NCI-H1694 treated with DMSO at 0.1 percent for 48 hours (cell line): ENCODE measurements around the gene C19orf38.
"Not testable (repeated sequence)": the region's sequence is repeated elsewhere in the genome, so short reads cannot be mapped to it uniquely, and the experiment has no call there.

ENCODE experiments used
- DNase-seq: peaks from one replicate; lab custom pipeline; 2025; lab: John Stamatoyannopoulos, UW

C19orf38 gene

DNA sequence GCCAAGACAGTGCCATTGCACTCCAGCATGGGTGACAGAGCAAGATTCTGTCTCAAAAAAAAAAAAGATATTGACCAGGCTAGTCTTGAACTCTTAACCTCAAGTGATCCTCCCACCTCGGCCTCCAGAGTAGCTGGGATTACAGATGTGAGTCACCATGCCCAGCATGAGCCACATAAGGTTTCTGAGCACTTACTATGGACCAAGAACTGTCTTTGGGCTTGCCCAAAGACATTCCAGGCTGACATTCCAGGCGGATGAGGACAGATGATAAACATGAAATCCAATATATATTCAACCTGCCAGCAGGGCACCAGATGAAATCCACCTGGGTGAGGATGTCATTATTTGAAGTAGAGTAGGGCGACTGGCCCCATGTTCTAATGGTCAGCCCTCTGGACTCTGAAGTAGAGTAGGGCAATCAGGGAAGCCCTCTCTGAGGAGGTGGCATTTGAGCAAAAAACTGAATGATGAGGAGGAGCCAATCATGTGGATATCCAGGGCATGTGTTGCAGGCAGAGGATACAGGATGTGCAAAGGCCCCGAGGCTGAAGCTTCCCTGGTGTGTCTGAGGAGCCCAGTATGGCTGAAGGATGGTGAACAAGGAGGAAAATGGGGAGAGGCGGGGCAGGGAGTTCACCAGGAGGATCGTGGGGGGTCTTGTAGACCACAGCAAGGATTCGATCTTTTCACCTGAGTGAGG is 4.0 kb downstream of the C19orf38 start:
- DNase-seq, result no peak

DNA sequence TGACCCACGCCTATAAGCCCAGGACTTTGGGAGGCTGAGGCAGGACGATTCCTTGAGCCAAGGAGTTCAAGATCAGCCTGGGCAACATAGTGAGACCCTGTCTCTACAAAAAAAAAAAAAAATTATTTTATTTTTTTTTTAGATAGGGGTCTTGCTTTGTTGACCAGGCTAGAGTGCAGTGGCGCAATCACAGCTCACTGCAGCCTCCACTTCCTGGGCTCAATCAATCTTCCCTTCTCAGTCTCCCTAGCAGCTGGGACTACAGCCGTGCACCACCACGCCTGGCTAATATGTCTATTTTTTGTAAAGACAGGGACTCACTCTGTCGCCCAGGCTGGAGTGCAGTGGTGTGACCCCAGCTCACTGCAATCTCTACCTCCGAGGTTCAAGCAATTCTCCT is 4.7 kb downstream of the C19orf38 start:
- DNase-seq, result no peak

DNA sequence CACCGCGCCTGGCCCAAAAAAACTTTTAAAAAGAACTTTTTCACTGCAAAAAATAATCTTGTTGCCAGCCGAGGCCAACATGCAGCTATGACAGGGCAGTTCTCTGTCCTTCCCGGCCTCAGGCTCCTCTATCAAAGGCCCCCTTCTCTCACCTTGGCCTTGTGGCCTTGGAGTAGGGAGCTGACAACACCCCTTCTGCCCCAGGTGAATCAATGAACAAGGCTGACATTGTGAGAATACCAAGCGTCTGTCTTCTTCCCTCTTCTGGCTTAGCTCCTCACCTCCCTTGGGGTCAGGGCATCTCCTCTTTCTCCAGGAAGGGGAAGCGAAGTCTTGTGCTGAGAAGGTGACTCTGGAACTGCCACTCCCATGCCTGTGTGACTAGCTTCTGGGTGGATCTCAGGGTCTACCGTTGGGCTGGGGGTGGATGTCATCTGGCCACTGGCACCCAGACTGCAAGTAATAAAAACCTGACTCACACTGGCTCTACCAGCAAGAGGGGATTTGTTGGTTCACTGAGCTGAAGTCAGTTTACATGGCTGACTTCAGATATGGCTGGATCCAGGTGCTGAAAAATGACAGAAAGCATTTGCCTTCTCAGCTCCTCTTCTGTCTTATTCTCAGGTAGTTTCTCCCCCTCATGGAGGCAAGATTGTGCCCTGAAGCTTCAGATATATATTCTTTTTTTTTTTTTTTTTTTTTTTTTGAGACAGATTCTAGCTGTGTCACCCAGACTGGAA is 6.3 kb downstream of the C19orf38 start:
- DNase-seq, result no peak

DNA sequence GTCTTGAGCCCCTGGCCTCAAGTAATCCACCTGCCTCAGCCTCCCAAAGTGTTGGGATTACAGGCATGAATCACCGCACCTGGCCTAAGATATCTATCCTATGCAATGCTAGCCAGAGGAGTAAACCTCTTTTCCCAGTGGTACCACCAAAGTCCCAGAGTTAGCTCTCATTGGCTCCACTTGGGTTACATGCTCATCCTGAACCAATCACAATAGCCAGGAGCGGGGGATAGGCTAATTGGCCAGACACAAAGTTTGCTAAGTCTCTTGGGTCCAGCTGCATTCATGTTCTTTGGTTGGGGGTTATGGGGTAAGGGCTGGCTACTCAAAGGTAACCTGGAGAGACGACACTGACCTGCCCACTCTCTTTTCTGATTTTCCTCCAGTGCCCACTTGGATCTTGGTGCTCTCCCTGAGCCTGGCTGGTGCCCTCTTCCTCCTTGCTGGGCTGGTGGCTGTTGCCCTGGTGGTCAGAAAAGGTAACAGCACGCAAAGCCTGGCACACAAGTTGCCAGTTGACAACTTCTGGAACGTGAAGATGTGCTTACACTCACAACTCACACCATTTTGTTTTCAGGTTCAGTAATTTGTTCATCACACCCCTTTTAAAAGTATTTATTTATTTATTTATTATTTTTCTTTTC is 7.8 kb downstream of the C19orf38 start:
- DNase-seq, result no peak

DNA sequence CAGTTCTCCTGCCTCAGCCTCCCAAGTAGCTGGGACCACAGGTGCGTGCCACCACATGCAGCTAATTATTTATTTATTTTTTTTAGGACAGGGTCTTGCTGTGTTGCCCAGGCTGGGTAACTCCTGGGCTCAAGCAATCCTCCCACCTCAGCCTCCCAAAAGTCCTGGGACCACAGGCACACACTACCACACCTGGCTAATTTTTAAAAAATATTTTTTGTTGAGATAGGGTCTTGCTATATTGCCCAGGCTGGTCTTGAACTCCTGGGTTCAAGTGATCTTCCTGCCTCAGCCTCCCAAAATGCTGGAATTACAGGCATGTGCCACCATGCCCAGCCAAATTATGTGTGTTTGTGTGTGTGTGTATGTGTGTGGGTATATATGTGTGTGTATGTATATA is 8.7 kb downstream of the C19orf38 start:
- not testable (repeated sequence) for DNase-seq

DNA sequence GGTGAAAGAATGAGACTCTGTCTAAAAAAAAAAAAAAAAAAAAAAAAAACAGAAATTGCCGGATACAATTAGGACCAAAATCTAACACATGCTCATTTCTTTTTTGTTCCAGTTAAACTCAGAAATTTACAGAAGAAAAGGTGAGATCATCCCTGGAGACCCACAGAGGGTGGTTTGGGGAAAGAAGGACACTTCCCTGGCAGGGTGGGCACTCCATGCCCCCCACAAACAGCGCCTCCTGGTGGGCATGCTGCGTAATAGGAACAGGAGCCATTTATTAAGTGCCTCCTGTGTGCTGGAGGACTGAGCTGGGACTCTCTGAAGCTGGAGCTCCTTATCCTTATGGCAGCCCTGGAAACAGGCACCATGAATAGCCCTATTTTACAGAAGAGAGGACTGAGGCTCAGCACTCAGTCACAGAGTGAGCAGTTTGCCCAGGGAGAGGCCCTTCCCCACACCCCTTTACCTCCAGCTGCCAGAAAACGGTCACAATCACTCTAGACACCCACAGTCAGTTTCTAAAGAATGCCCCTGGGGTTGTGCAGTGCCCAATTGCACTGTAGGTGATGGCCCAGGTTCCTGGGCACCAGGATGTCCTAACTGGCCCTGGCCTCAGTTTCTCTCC is 10.1 kb downstream of the C19orf38 start:
- DNase-seq, result peak; percentile 6

DNA sequence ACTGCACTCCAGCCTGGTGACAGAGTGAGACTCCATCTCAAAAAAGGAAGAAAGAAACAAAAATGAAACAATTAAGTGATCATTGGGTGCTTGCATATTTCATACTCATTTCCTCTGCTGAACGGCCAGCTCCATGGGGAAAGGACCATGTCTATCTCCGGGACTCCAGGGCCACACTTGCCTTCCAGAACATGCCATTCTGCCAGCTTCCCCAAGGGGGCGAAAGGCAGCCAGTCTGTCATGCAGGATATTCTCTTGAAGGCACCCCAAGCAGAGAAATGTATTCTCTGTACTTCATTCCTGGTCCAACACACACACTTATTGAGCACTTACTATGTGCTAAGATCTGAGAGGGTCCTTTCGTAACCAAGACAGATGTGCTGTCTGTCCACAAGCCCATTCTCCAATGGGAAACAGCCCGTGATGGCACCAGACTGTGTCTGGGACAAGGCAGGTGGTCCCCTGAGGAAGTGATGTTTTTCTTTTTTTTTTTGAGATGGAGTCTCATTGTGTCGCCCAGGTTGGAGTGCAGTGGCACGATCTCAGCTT is 13.0 kb downstream of the C19orf38 start:
- peak; percentile 17 for DNase-seq

DNA sequence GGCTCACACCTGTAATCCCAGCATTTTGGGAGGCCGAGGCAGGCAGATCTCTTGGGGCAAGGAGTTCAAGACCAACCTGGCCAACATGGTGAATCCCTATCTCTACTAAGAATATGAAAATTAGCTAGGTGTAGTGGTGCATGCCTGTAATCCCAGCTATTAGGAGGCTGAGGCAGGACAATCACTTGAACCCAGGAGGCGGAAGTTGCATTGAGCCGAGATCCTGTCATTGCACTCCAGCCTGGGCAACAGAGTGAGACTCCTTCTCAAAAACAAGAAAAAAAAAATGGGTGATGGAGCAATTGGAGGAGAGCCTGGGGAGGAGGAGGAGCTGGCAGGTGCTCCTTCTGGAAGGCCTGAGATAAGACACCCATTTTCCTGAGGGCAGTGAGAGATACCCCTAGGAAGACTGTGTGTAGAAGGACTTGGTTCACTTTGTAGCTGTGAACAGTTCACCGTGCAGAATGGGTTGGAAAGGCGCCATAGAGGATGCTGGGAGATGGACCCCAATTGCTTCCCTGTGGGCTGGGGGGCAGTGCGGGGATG is 14.4 kb downstream of the C19orf38 start:
- no peak for DNase-seq

DNA sequence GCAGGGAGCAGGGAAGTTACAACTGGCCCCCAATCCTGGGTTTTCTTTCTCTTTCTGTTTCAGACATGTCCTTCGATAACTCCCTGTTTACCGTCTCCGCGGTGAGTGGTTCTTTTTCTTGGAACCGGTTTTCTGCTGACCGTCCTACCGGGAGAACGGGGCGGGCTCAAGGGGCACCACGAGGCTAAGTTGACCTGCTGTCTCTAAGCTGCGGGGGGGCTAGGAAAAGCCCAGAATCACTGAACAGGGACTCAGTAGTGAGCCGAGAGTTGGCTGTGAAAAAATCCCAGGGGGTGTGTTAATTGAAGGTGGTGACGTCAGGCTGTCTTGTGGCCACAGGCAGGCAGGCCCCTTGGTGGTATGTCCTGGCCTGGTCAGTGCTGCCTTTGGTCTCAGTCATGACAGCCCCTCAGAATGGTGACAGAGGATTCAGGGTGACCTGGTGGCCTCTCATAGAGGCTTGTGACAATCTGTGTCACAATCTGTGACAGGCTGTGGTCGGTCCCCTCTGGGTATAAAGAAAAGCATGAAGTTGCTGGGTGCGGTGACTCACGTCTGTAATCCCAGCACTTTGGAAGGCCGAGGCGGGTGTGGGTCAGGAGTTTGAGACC is 15.0 kb downstream of the C19orf38 start:
- no peak for DNase-seq

DNA sequence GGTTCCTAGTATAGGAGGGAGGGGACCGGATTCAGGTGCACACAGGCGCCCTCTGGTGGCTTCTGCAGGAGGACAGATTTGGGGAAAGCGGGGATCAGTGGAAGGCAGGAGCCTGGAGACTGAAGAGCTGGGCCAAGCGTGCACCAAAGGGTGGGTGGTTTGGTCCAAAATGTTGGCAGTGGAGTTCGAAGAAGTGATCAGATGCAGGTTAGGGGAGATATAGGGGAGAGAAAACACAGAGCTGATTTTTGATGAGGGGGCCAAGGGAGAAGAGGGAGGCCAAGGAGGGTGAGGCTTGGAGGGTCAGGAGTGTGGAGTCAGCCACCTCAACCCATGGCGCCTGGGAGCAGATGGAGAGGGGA is 16.3 kb downstream of the C19orf38 start:
- peak; percentile 62 for DNase-seq

DNA sequence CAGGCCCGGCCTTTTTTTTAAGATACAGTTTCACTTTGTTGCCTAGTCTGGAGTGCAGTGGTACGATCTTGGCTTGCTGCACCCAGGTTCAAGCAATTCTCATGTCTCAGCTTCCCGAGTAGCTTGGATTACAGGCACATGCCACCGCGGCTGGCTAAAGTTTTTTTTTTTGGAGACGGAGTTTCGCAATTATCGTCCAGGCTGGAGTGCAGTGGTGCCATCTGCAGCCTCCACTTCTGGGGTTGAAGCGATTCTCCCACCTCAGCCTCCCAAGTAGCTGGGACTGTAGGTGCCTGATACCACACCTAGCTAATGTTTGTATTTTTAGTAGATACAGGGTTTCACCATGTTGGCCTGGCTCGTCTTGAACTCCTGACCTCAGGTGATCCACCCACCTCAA is 18.3 kb downstream of the C19orf38 start:
- DNase-seq, result no peak

DNA sequence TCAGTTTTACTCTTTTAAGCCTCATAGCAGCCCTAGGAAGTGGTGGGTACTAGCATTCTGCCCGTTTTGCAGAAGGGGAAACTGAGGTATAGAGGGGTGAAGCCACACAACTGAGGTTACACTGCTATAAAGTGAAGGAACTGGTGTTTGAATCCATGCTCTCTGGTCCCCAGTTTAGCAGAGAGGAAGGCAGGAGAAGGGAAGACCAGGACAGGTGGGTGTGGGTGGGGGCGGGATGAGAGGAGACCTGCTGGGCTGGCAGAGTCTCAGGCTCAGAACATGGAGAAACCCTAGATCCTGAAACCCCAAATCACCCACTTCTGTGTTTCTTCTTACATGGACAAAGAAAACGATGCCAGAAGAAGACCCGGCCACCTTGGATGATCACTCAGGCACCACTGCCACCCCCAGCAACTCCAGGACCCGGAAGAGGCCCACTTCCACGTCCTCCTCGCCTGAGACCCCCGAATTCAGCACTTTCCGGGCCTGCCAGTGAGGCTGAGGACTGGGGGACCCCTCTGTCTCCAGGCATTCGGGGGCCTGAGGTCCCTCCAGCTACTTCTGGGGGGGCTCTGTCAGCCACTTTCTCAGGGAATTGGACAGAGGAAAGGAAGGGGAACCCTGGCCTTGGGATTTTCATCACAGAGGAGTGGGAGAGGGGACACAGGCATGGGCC is 20.8 kb downstream of the C19orf38 start:
- DNase-seq, result no peak

DNA sequence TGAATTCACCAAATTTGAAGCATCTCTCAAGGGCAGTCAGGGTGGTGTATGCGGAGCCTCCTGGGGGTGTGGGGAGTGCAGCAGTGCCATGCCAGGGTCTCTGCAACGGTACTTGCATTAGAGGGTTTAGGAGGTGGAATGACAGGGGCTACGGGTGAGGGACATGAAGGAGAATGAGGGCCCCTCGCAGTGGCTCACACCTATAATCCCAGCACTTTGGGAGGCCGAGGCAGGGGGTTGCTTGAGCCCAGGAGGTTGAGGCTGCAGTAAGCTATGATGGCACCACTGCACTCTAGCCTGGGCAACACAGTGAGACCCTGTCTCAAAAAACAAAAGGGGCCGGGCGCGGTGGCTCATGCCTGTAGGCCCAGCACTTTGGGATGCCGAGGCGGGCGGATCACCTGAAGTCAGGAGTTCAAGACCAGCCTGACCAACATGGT is 21.7 kb downstream of the C19orf38 start:
- DNase-seq, result not testable (repeated sequence)

DNA sequence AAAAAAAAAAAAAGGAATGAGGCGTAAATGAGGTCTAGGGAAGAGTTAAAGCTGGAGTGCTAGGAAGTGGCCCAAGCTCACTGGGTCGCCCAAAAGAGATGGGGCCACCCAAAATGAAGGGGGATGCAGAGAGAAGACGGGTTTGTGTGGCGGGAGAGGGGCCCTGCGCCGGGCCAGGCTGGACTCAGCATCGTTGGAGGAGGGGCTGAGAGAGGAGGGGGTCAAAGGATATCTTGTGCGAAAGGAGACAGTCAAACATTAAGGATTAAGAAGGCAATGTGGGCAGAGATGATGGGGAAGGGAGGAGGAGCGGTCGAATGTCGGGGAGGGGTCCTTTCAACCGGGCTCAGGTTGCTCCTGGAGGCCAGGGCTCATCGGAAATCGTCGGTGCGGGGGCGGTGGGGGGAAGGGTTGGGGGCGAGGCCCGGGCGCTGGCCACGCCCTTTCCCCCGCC is 22.3 kb downstream of the C19orf38 start:
- DNase-seq, result no peak

DNA sequence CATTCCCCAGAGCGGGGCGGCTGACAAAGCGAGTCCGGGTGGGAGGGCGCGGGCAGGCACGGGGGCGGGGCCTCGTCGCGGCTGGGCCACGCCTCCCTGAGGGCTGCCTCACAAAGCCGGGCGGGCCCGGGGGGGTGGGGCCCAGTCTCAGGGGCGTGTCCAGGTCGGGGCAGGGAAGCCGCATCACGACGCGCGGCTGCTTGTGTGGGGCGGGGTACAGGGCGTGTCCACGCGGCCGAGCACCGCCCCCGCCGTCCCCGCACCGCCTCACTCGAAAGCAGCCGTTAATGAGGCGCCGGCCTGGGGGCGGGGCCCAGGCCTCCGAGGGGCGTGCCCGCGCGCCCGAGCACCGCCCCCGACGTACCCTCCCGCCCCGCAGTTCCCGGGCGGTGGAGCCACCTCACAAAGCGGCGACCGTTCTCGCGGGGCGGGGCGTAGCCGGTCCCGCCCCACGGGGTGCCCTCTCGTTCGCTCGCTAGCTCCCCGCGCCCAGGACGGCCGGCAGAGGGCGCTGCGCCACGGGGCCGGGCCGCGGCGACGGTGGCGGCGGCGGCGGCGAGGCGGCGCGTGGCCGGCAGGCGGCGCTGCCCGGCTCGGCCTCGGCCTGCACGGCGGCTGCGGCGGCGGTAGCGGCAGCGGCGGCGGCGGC is 22.9 kb downstream of the C19orf38 start, which contains the start of gene CARM1:
Gene CARM1 (plus strand): TSS at position 599 of the 649 bp plus-strand sequence. CDS start 150 bp downstream, outside the sequence.
- DNase-seq, result peak; percentile 89

DNA sequence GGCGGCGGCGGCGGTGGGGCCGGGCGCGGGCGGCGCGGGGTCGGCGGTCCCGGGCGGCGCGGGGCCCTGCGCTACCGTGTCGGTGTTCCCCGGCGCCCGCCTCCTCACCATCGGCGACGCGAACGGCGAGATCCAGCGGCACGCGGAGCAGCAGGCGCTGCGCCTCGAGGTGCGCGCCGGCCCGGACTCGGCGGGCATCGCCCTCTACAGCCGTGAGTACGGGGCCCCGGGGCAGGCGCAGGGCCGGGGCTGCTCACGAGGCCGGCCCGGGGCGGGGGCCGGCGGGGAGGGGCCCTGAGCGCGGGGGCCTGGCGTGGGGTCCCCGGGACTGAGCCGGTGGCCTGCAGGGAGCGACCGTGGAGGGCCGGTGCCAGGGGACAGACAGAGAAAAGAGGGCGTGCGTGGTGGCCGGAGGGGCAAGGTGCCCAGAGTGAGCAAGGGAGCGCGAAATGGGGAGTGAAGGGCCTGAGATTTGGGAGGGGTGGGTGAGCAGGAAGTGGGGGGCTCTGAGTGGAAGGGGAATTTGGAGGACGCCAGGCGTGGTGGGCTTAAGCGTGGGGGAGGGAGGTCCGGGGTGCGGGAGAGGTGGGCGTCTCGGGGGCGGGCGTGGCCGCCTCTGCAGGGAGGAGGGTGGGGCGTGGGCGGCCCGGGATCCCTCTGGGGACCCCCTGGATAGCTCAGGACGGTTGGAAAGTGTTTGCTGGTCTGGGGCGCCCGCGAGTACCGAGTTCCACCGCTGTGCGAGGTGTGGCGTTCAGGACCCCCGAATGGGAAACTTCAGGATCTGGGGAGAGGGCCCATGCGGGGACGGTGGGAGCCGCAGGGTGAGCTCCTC is 23.7 kb downstream of the C19orf38 start:
- DNase-seq, result no peak

DNA sequence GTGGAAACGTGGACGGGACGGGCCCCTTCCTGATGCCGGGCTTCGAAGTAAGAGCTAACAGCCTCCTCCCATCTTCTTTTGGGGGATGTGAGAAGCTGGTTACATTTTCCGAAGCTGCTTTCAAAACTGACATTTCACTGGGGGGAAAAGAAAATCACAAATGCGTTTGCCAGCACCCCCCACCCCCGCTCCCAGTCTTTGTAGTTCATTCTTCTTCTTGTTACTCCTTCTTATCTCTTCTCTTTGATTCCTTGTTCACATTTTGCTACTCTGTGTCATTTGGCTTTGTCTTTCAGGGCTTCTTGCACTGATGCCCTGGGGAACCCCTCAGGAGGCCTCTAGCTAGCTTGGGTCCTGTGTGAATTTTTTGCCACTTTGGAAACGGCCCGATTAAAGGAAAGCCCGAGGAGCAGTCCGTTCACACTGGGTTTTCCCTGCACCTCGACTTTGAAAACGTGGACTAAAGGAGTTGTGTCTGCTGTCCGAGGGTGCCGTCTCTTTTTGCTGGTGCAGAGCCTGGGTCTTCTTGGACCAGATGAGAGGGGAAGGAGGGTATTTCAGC is 24.4 kb downstream of the C19orf38 start:
- no peak for DNase-seq

DNA sequence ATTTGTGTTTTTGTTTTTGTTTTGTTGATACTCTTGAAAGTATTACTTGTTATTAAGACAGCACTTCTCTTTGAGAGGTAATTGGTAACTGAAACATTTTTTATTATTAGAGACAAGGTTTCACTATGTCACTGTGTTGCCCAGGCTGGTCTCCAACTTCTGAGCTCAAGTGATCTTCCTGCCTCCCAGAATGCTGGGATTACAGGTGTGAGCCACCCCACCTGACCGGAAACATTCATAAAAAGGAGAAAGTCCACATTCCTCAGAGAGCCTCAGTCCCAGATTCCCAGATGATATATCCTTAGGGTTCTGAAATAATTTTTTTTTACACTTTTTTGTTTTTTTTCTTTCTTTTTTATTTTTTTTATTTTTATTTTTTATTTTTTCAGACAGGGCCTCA is 25.8 kb downstream of the C19orf38 start:
- no peak for DNase-seq
